GM12865 (cell line): ENCODE measurements around the gene PTPN2.

Source experiments
- DNase-seq: peaks from one replicate; pipeline ENCODE4 v3.0.0; 2010; ENCODE audit warnings: low read depth
- H3K4me3 ChIP-seq: 2 replicates; pipeline ENCODE4 v1.5.1; 2011; ENCODE audit warnings: mild to moderate bottlenecking, low read depth, low read length, control low read depth
- TF ChIP-seq, protein P1 (sequence below): IDR thresholded peaks from 2 replicates; pipeline ENCODE4 v1.5.1; 2011; ENCODE audit warnings: low read length, control low read depth, low read depth, inconsistent platforms; ENCODE audit not compliant: insufficient read depth; ENCODE audit errors: missing control alignments

The PTPN2 gene

DNA sequence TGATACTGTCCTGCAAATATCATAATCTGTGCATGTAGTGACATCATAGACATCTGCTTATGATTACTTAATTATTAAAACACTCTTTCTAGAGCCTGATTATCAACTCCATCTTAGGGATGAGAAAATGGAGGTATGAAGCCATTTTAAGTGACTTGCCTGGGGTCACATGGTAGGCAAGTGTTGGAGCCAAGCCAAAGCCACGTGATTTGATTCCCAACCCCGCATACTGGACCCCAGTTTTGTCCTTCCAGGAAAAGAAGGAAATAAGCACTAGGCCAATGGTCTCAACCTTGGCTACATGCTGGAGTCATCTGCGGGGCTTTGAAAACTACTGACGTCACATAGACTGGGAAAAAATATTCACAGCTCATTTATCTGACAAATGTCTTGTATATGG lies 44.2 kb upstream of the PTPN2 start:
- DNase-seq: no peak
- TF ChIP-seq, protein P1, sequence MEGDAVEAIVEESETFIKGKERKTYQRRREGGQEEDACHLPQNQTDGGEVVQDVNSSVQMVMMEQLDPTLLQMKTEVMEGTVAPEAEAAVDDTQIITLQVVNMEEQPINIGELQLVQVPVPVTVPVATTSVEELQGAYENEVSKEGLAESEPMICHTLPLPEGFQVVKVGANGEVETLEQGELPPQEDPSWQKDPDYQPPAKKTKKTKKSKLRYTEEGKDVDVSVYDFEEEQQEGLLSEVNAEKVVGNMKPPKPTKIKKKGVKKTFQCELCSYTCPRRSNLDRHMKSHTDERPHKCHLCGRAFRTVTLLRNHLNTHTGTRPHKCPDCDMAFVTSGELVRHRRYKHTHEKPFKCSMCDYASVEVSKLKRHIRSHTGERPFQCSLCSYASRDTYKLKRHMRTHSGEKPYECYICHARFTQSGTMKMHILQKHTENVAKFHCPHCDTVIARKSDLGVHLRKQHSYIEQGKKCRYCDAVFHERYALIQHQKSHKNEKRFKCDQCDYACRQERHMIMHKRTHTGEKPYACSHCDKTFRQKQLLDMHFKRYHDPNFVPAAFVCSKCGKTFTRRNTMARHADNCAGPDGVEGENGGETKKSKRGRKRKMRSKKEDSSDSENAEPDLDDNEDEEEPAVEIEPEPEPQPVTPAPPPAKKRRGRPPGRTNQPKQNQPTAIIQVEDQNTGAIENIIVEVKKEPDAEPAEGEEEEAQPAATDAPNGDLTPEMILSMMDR: no peak

DNA sequence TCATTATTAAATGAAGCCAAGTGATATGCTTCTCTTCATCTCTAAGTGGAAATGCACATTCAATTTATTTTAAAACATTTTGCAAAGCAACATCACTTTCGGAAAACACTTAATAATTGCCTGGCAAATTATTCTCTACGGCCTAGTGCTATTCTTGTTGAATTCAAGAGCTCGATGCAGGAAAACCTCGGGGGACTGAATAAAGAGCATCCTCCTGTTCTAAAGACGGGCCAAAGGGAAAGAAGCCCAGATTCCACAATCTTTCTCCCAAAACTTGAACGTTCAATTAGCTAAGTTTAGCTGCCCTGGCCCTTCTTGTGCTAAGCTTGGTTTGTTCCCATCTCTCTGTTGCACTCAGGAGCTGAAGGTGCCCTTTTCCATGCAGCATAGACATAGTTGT lies 40.6 kb upstream of the PTPN2 start:
- H3K4me3 ChIP-seq: no peak overlapping the region
- DNase-seq: no peak
- TF ChIP-seq, protein P1: no peak

More for the DNA sequence above, 44.2 kb upstream of the PTPN2 start:
- no peak overlapping the region for H3K4me3 ChIP-seq

DNA sequence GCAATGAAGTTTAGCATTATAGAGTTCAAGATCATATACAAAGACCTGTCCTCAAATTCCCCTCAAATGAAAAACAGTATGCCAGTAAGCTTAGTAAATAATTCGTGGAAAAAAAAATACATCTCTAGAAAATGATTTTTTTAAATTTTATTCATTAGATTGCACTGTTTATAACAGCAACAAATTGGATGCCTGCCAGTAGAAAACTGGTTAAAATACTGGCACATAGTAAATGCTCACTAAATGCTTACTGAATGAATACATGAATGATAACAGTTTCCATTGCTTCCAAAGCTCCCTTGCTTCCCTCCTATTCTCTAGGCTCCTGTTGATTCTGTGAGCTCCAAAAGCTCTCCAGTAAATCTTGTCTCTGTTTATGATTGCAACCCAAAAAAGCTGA lies 38.2 kb upstream of the PTPN2 start:
- DNase-seq: no peak
- TF ChIP-seq, protein P1: no peak
- no peak overlapping the region for H3K4me3 ChIP-seq

DNA sequence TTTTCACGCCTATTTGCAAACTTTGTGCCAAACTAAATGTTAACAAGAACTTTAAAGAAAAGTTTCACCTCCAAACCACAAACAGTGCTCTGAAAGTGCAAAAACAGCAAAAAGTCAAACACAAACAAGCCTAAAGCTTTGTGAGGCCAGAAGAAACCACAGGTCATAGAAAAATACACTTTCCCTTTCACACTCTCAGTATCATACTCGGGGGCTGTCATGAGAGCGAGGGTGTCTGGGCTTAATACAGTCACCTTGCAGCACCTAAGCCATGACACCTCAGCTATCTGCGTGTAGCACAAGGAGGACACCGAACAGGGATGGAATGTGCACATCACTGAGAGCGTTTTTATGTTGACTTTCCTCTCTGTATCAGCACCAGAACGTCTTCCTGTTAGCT lies 37.1 kb upstream of the PTPN2 start:
- TF ChIP-seq, protein P1: no peak
- H3K4me3 ChIP-seq: no peak overlapping the region
- peak; percentile 70 for DNase-seq

DNA sequence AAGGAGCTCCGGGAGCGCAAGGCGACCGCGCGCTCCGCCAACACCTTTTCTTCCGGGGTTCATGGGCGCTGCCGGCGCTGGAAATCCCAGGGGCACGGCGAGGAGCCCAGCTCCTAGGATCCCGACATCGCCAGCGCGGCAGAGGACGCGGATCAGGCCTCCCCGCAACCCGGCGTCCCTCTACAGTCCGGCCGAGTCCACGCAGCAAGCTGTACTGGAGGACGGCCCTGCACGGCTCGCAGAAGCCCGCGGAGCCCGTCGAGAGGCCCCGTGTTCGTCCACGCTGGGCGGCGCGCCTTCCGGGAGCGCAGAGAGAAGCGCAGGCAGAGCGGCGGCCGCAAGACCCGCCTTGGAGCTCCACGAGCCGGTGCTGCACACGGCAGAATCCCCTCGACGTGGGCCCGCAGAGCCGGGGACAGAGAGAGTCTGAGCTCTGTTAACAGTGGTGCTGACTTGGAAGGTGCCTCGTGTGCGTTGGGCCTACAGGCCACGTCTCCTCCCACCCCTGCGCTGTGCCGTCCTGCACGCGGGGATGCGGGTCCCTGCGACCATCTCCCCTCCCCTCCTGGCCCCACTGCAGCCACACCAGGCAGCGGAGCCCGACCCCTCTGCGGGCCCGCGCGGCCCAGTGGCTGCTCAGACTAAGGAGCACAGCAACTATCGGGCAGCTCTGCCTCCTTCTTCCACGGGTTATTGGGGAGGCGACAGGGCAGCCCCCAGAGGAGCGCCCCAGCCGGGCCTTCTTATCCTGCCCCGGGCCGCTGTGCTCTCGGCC lies 28.1 kb upstream of the PTPN2 start:
- TF ChIP-seq, protein P1: no peak
- DNase-seq: no peak
- no peak overlapping the region for H3K4me3 ChIP-seq

DNA sequence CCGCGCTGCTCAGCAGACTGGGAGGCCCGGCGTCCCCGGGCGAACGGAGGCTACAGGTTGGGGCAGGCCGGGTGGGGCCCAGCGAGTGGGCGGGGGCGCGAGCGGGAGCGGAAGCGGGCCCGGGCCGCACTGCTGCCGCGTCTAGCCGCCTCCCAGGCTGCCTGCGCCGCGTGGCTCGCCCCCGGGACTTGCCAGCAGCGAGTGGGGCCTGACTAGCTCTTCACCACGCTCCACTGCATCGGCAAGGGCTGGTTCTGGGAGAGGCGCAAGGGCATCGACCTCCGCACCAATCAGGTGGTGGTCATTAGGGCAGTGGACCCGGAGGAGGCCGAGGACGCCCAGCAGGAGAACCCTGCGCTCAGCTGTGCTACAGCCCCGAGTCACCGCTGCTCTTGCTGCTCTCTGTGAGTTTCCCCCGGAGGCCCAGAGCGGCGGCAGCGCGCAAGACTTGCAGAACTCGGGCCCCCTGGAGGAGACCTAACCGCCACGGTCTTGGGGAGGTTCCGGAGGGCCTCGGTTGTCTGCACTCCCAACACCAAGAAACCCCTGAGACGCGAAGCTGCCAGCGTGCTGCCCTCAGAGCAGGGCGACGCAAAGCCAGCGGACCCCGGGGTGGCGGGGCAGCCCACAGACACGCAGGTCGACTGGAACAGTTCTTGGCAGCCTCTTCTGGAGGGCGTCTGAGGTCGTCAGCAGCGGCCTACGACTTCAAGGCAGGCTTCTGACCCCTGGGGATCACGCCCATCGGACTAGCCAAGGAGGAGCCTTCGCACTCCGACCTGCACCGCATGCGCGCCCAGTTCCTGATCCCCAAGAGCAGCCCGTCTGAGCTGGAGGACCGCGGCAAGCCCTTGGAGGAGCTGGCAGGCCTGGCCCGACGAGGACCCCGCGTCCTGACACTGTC lies 27.2 kb upstream of the PTPN2 start:
- no peak overlapping the region for H3K4me3 ChIP-seq
- DNase-seq: peak; percentile 16
- TF ChIP-seq, protein P1: no peak
